ENCODE measurements around the gene SERTAD4.

Gene SERTAD4

DNA sequence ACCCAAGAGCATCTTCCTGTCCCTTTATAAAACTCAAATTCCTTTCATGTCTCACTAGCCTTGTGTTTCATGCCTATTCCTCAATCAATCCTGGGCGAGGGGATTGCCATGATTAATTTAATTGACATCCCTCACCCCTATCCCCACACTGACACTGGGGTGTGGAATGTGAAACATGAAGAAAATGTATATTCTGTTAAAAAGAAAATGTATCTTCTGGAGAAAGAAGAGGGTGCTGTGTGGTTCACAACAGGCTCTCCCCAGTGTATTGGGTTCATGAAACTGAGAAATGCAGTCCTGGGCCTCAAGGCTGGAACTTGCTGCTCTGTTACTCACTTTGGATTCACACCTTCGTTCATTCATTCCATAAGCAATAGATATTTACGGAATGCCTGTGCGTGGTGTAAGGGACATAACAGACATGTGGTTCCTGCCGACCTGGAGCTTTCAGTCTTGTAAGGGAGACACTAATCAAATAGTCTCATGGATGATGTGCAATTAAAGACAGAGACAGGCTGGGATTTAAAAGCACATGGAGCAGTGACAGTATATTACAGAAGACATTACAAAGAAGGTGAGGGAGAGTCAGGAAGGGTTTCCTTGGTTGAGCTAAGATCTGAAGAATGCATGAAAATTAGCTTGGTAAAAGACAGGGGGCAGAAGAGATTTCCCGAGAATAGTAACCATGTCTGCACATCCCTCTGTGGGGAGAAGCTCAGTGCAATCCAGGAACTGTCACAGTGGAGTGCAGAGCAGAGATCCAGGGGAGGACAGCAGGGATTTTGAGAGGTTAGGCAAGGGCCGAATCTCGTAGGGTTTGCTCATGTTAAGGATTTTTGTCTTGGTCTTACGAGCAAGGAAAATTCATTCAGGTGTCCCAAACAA is 32.1 kb downstream of the SERTAD4 start:
- TF ChIP-seq ZBTB7A (IDR thresholded peaks at IDR 0.05; ENCODE audit: low read depth), result no peak
- TF ChIP-seq CREB1 (IDR thresholded peaks at IDR 0.05; ENCODE audit: low read depth), result no peak
- no peak for TF ChIP-seq TEAD4 (IDR thresholded peaks at IDR 0.05)

DNA sequence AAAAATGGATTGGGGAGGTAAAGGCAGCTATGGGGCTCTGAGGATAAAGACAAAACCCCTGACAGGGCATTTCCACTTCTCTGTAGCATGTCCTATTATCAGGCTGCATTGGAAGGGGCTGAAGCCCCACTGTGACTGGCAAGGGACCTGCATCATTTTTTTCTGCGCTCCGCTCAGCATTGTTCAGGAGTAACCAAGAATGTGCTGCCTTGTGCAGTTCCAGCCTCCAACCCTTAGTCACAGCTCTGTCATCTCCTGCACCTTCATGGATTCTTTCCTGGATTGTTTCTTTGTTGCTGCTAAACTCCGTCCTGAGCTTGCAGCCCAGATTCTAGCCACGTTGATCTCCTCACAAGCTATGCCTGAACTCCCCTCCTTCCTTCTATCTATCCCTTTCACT is 37.4 kb downstream of the SERTAD4 start:
- TF ChIP-seq TCF12 (IDR thresholded peaks at IDR 0.05; ENCODE audit: low read depth) (no peak), CREB1 (IDR thresholded peaks at IDR 0.05; ENCODE audit: low read depth) (no peak), REST (IDR thresholded peaks at IDR 0.05; ENCODE audit: low read depth) (no peak), EP300 (IDR thresholded peaks at IDR 0.05; ENCODE audit: borderline replicate concordance) (no peak), EGR1 (IDR thresholded peaks at IDR 0.05) (no peak), ZBTB7A (IDR thresholded peaks at IDR 0.05; ENCODE audit: low read depth) (no peak), FOXM1 (IDR thresholded peaks at IDR 0.05; ENCODE audit: borderline replicate concordance, low read depth) (no peak), TEAD4 (IDR thresholded peaks at IDR 0.05) (no peak), CEBPB (IDR thresholded peaks at IDR 0.05) (no peak), TAF1 (IDR thresholded peaks at IDR 0.05; ENCODE audit: low read depth) (no peak), RAD21 (IDR thresholded peaks at IDR 0.05; ENCODE audit: low read depth) (no peak), NFIC (IDR thresholded peaks at IDR 0.05) (no peak), YY1 (IDR thresholded peaks at IDR 0.05; ENCODE audit: low read depth) (no peak)
- TF ChIP-seq, protein P1, sequence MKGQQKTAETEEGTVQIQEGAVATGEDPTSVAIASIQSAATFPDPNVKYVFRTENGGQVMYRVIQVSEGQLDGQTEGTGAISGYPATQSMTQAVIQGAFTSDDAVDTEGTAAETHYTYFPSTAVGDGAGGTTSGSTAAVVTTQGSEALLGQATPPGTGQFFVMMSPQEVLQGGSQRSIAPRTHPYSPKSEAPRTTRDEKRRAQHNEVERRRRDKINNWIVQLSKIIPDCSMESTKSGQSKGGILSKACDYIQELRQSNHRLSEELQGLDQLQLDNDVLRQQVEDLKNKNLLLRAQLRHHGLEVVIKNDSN (IDR thresholded peaks at IDR 0.05), result no peak
- TF ChIP-seq, protein P2, sequence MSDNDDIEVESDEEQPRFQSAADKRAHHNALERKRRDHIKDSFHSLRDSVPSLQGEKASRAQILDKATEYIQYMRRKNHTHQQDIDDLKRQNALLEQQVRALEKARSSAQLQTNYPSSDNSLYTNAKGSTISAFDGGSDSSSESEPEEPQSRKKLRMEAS (IDR thresholded peaks at IDR 0.05), result no peak

- no peak for TF ChIP-seq EP300 (IDR thresholded peaks at IDR 0.05; ENCODE audit: borderline replicate concordance)
- no peak for TF ChIP-seq RAD21 (IDR thresholded peaks at IDR 0.05; ENCODE audit: low read depth)
- no peak for TF ChIP-seq TCF12 (IDR thresholded peaks at IDR 0.05; ENCODE audit: low read depth)
- TF ChIP-seq FOXM1 (IDR thresholded peaks at IDR 0.05; ENCODE audit: borderline replicate concordance, low read depth), result no peak
- TF ChIP-seq, protein P2 (IDR thresholded peaks at IDR 0.05), result no peak
- TF ChIP-seq, protein P1 (IDR thresholded peaks at IDR 0.05), result no peak
- TF ChIP-seq ZBTB7A (IDR thresholded peaks at IDR 0.05; ENCODE audit: low read depth), result no peak
- TF ChIP-seq NFIC (IDR thresholded peaks at IDR 0.05), result no peak
- no peak for TF ChIP-seq TEAD4 (IDR thresholded peaks at IDR 0.05)
- no peak for TF ChIP-seq CEBPB (IDR thresholded peaks at IDR 0.05)
- TF ChIP-seq TAF1 (IDR thresholded peaks at IDR 0.05; ENCODE audit: low read depth), result no peak
- no peak for TF ChIP-seq EGR1 (IDR thresholded peaks at IDR 0.05)
- no peak for TF ChIP-seq CREB1 (IDR thresholded peaks at IDR 0.05; ENCODE audit: low read depth)
- TF ChIP-seq YY1 (IDR thresholded peaks at IDR 0.05; ENCODE audit: low read depth), result no peak
- TF ChIP-seq REST (IDR thresholded peaks at IDR 0.05; ENCODE audit: low read depth), result no peak
Measured at GRCh38 chr1:210272666-210273065, 40.1 kb downstream of the SERTAD4 start.

DNA sequence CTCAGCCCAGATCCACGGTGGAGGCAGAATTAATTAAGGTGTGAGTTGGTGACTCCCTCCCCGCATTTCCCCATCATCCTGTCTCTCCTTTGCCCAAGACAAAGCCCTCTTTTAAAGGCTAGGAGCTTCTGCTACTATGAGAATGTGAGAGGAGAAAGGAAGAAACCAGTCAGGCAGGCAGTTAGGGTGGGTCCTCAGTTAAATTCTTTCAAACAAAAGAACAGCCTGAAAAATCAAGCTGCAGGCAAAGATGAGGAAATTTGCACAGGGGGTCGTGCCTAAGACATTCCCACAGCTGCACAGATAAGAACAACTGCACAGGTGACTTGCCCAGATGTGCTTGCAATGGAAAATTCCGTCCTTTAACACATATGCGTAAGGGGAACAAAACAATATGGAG is 47.6 kb downstream of the SERTAD4 start:
- TF ChIP-seq FOXM1 (IDR thresholded peaks at IDR 0.05; ENCODE audit: borderline replicate concordance, low read depth), result no peak
- TF ChIP-seq YY1 (IDR thresholded peaks at IDR 0.05; ENCODE audit: low read depth), result no peak
- TF ChIP-seq TCF12 (IDR thresholded peaks at IDR 0.05; ENCODE audit: low read depth), result no peak
- TF ChIP-seq, protein P1 (IDR thresholded peaks at IDR 0.05), result no peak
- no peak for TF ChIP-seq CEBPB (IDR thresholded peaks at IDR 0.05)
- no peak for TF ChIP-seq REST (IDR thresholded peaks at IDR 0.05; ENCODE audit: low read depth)
- no peak for TF ChIP-seq EGR1 (IDR thresholded peaks at IDR 0.05)
- TF ChIP-seq TEAD4 (IDR thresholded peaks at IDR 0.05), result no peak
- TF ChIP-seq, protein P2 (IDR thresholded peaks at IDR 0.05), result no peak
- no peak for TF ChIP-seq RAD21 (IDR thresholded peaks at IDR 0.05; ENCODE audit: low read depth)
- no peak for TF ChIP-seq EP300 (IDR thresholded peaks at IDR 0.05; ENCODE audit: borderline replicate concordance)
- TF ChIP-seq NFIC (IDR thresholded peaks at IDR 0.05), result no peak
- TF ChIP-seq ZBTB7A (IDR thresholded peaks at IDR 0.05; ENCODE audit: low read depth), result no peak
